Measurements from ENCODE around the gene SERAC1. TPM values are rescaled to one million over a fixed set of nuclear protein-coding genes. Genes with fewer than 3 reads are reported as not detected.
"Not testable (repeated sequence)": the region's sequence is repeated elsewhere in the genome, so short reads cannot be mapped to it uniquely, and the experiment has no call there.

SERAC1 gene
- polyA plus RNA-seq, 3 donors, result 11.3 to 14.1 (median 13.8) TPM

GRCh38 chr6:158184608-158185007, 16.5 kb upstream of the SERAC1 start:
- no peak for DNase-seq (ENCODE audit: extremely low read depth in 1 of 11, low read depth in 9 of 11, low spot score in 4 of 11)

- DNase-seq (ENCODE audit: extremely low read depth in 1 of 11, low read depth in 9 of 11, low spot score in 4 of 11), result not testable (repeated sequence)
Observed at GRCh38 chr6:158183174-158183972, 15.3 kb upstream of the SERAC1 start.

GRCh38 chr6:158177712-158178111, 9.7 kb upstream of the SERAC1 start:
- not testable (repeated sequence) for DNase-seq (ENCODE audit: extremely low read depth in 1 of 11, low read depth in 9 of 11, low spot score in 4 of 11)

GRCh38 chr6:158175111-158175510, 7.0 kb upstream of the SERAC1 start:
- DNase-seq (ENCODE audit: extremely low read depth in 1 of 11, low read depth in 9 of 11, low spot score in 4 of 11), result no peak

- DNase-seq (ENCODE audit: extremely low read depth in 1 of 11, low read depth in 9 of 11, low spot score in 4 of 11), result no peak
Observed at GRCh38 chr6:158174514-158174913, 6.5 kb upstream of the SERAC1 start.

GRCh38 chr6:158174024-158174423, 6.0 kb upstream of the SERAC1 start:
- DNase-seq (ENCODE audit: extremely low read depth in 1 of 11, low read depth in 9 of 11, low spot score in 4 of 11), result no peak

GRCh38 chr6:158172001-158172400, 3.9 kb upstream of the SERAC1 start:
- no peak for DNase-seq (ENCODE audit: extremely low read depth in 1 of 11, low read depth in 9 of 11, low spot score in 4 of 11)

- no peak for DNase-seq (ENCODE audit: extremely low read depth in 1 of 11, low read depth in 9 of 11, low spot score in 4 of 11)
Observed at GRCh38 chr6:158170656-158171081, 2.6 kb upstream of the SERAC1 start.

GRCh38 chr6:158169634-158170033, 1.6 kb upstream of the SERAC1 start:
- DNase-seq (ENCODE audit: extremely low read depth in 1 of 11, low read depth in 9 of 11, low spot score in 4 of 11), result not testable (repeated sequence)

- DNase-seq (ENCODE audit: extremely low read depth in 1 of 11, low read depth in 9 of 11, low spot score in 4 of 11), result no peak
Observed at GRCh38 chr6:158165919-158166416, 2.1 kb downstream of the SERAC1 start.

- DNase-seq (ENCODE audit: extremely low read depth in 1 of 11, low read depth in 9 of 11, low spot score in 4 of 11), result no peak
Observed at GRCh38 chr6:158164579-158165170, 3.4 kb downstream of the SERAC1 start.

GRCh38 chr6:158161566-158162254, 6.4 kb downstream of the SERAC1 start:
- no peak for DNase-seq (ENCODE audit: extremely low read depth in 1 of 11, low read depth in 9 of 11, low spot score in 4 of 11)

- DNase-seq (ENCODE audit: extremely low read depth in 1 of 11, low read depth in 9 of 11, low spot score in 4 of 11), result no peak
Observed at GRCh38 chr6:158160932-158161539, 7.0 kb downstream of the SERAC1 start.

GRCh38 chr6:158158748-158159147, 9.3 kb downstream of the SERAC1 start:
- DNase-seq (ENCODE audit: extremely low read depth in 1 of 11, low read depth in 9 of 11, low spot score in 4 of 11), result no peak

GRCh38 chr6:158158123-158158522, 9.9 kb downstream of the SERAC1 start:
- DNase-seq (ENCODE audit: extremely low read depth in 1 of 11, low read depth in 9 of 11, low spot score in 4 of 11), result no peak

GRCh38 chr6:158157064-158157764, 10.8 kb downstream of the SERAC1 start:
- DNase-seq (ENCODE audit: extremely low read depth in 1 of 11, low read depth in 9 of 11, low spot score in 4 of 11), result no peak

GRCh38 chr6:158154816-158155215, 13.2 kb downstream of the SERAC1 start:
- DNase-seq (ENCODE audit: extremely low read depth in 1 of 11, low read depth in 9 of 11, low spot score in 4 of 11), result no peak

GRCh38 chr6:158153576-158153975, 14.5 kb downstream of the SERAC1 start:
- no peak for DNase-seq (ENCODE audit: extremely low read depth in 1 of 11, low read depth in 9 of 11, low spot score in 4 of 11)

- DNase-seq (ENCODE audit: extremely low read depth in 1 of 11, low read depth in 9 of 11, low spot score in 4 of 11), result no peak
Observed at GRCh38 chr6:158152659-158153058, 15.4 kb downstream of the SERAC1 start.
